Thoracic aorta (tissue), 2 donors: ENCODE results near the gene LRP5. TPM values are rescaled to one million over a fixed set of nuclear protein-coding genes. Genes with fewer than 3 reads are reported as not detected.

Experiments used
- ATAC-seq: fragments of 150-250 bp; one replicate; pipeline ENCODE4 v1.8.0; 2017; ENCODE audit warnings: low read depth; ENCODE audit not compliant: insufficient number of reproducible peaks, low FRiP score
- DNase-seq: peaks from one replicate; pipeline ENCODE4 v3.0.0-alpha.2; 2020; ENCODE audit warnings: low spot score
- H3K27ac ChIP-seq, 2 donors: fragments of 200-600 bp; sonication (generic); 1 replicate in 1 of 2; 2 replicates in 1 of 2; pipeline ENCODE4 v1.5.1; 2016; ENCODE audit warnings: mild to moderate bottlenecking in 2 of 2, moderate library complexity in 2 of 2
- H3K27me3 ChIP-seq: fragments of 200-600 bp; sonication (generic); replicated peaks from 2 replicates; pipeline ENCODE4 v1.6.0; 2016; ENCODE audit warnings: mild to moderate bottlenecking; ENCODE audit not compliant: insufficient read depth
- H3K36me3 ChIP-seq: fragments of 200-600 bp; sonication (generic); one replicate; pipeline ENCODE4 v1.5.1; 2016
- H3K4me1 ChIP-seq, 2 donors: fragments of 200-600 bp; sonication (generic); 1 replicate in 1 of 2; 2 replicates in 1 of 2; pipeline versions ENCODE4 v1.5.1 to v1.6.0; 2016; ENCODE audit warnings: low read depth in 2 of 2, mild to moderate bottlenecking in 1 of 2; ENCODE audit not compliant: control insufficient read depth in 1 of 2
- H3K4me3 ChIP-seq: fragments of 200-600 bp; sonication (generic); 2 replicates; pipeline ENCODE4 v1.5.1; 2016; ENCODE audit warnings: mild to moderate bottlenecking
- H3K9me3 ChIP-seq: fragments of 200-600 bp; sonication (generic); 2 replicates; pipeline ENCODE4 v1.5.1; 2016
- CTCF ChIP-seq: fragments of 200-600 bp; sonication (generic); IDR thresholded peaks from one replicate; pipeline ENCODE4 v1.5.1; 2019; ENCODE audit warnings: antibody characterized with exemption
- total RNA-seq, 2 donors: library from RNA; depleted of rRNA; stranded (reverse); fragments of >200 nt; gene quantifications; one replicate each; pipeline versions ENCODE4 v1.1.0 to v1.2.3, GENCODE V29; 2016

Gene LRP5
- total RNA-seq, 2 donors from 2014 or later, result 67.2 to 99.1 TPM

- H3K27ac ChIP-seq, result no peak overlapping the region
- DNase-seq, result no peak
- no peak overlapping the region for H3K4me3 ChIP-seq
- no peak for TF ChIP-seq CTCF
- H3K36me3 ChIP-seq, result peaks cover 30% of the 10 kb centered on the region
- H3K4me1 ChIP-seq, result no peaks in the 10 kb centered on the region
- no peak for ATAC-seq
- H3K27me3 ChIP-seq, result no peaks in the 10 kb centered on the region
- H3K9me3 ChIP-seq, result no peaks in the 10 kb centered on the region
Measured at GRCh38 chr11:68418648-68419047, 106.3 kb downstream of the LRP5 start.

GRCh38 chr11:68420171-68420570, 107.8 kb downstream of the LRP5 start:
- H3K27me3 ChIP-seq, result no peaks in the 10 kb centered on the region
- no peaks in the 10 kb centered on the region for H3K4me1 ChIP-seq
- H3K9me3 ChIP-seq, result no peaks in the 10 kb centered on the region
- no peak for DNase-seq
- peaks cover 32% of the 10 kb centered on the region for H3K36me3 ChIP-seq
- no peak for TF ChIP-seq CTCF
- ATAC-seq, result no peak
- H3K27ac ChIP-seq, result no peak overlapping the region
- no peak overlapping the region for H3K4me3 ChIP-seq

GRCh38 chr11:68423481-68423880, 111.1 kb downstream of the LRP5 start:
- H3K4me3 ChIP-seq, result no peak overlapping the region
- DNase-seq (no peak), ATAC-seq (no peak)
- TF ChIP-seq CTCF, result no peak
- H3K9me3 ChIP-seq, result no peaks in the 10 kb centered on the region
- H3K27ac ChIP-seq, result no peak overlapping the region
- H3K4me1 ChIP-seq, result no peaks in the 10 kb centered on the region
- H3K27me3 ChIP-seq, result no peaks in the 10 kb centered on the region
- H3K36me3 ChIP-seq, result peaks cover 45% of the 10 kb centered on the region

GRCh38 chr11:68424101-68424632, 111.8 kb downstream of the LRP5 start:
- TF ChIP-seq CTCF, result no peak
- DNase-seq (no peak), ATAC-seq (no peak)
- H3K4me3 ChIP-seq, result no peak overlapping the region
- peaks cover 3% of the 10 kb centered on the region for H3K9me3 ChIP-seq
- peaks cover 49% of the 10 kb centered on the region for H3K36me3 ChIP-seq
- no peaks in the 10 kb centered on the region for H3K4me1 ChIP-seq
- H3K27me3 ChIP-seq, result no peaks in the 10 kb centered on the region
- H3K27ac ChIP-seq, result no peak overlapping the region

- Histone ChIP-seq H3K4me1 (no peaks in the 10 kb centered on the region), H3K36me3 (peaks cover 57% of the 10 kb centered on the region), H3K27me3 (no peaks in the 10 kb centered on the region), H3K27ac (no peak overlapping the region), H3K9me3 (peaks cover 12% of the 10 kb centered on the region), H3K4me3 (no peak overlapping the region)
- ATAC-seq (no peak), DNase-seq (no peak)
- no peak for TF ChIP-seq CTCF
Measured at GRCh38 chr11:68424981-68425865, 112.8 kb downstream of the LRP5 start.
